ENCODE data around the gene PLA2G2A. TPM values are rescaled to one million over a fixed set of nuclear protein-coding genes. Genes with fewer than 3 reads are reported as not detected.
A peak's percentile ranks its signal among the peaks of the same experiment; 100 is the strongest.

Gene PLA2G2A
- polyA plus RNA-seq, 1 donor (not counting 4 experiments of a cell fraction or from before 2014, with no cell fraction given) = 0.08 TPM

DNA sequence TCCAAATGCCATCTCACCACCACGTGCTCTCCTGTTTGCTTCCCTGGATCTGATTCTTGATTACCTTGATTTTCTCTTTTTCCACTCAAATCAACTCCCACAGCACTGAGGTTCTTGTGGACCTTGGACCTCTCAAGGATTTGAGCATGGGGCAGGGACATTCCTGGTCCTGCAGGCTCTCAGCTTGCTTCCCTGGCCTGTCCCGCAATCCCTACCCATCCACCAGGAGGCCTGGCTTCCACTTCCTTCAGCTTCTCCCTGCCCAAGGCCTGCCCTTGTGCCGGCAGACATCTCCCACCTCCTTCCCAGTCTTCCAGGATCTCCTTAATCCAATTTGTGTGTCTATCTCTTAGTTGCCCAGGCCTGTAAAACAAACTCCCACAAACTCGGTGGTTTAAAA lies 21.6 kb downstream of the PLA2G2A start:
- Histone ChIP-seq H3K4me1 (ENCODE audit: control insufficient read depth, extremely low read depth, insufficient read depth, low read length) (no peaks in the 10 kb centered on the region), H3K9me1 (ENCODE audit: control insufficient read depth, extremely low read depth, insufficient read depth, low read length) (no peaks in the 10 kb centered on the region), H3K79me2 (ENCODE audit: control insufficient read depth, insufficient read depth, low read length) (no peaks in the 10 kb centered on the region), H3K9me3 (ENCODE audit: control insufficient read depth, low read depth, low read length) (no peaks in the 10 kb centered on the region), H3K27ac (ENCODE audit: control insufficient read depth, insufficient read depth, low read length) (no peak overlapping the region), H3K4me3 (ENCODE audit: control insufficient read depth in 2 of 3, extremely low read depth in 1 of 3, insufficient read depth in 2 of 3, low read depth in 1 of 3, low read length in 3 of 3) (no peak overlapping the region), H3K27me3 (ENCODE audit: control insufficient read depth, extremely low read depth, insufficient read depth, low read length) (peaks cover 9% of the 10 kb centered on the region), H3K4me2 (ENCODE audit: control insufficient read depth, extremely low read depth, insufficient read depth, low read depth, low read length) (no peak overlapping the region), H3K9ac (ENCODE audit: control insufficient read depth, extremely low read depth, insufficient read depth, low read length) (no peak overlapping the region), H3K36me3 (ENCODE audit: control insufficient read depth in 2 of 2, extremely low read depth in 1 of 2, insufficient read depth in 2 of 2, low read length in 2 of 2) (no peaks in the 10 kb centered on the region), H4K20me1 (ENCODE audit: control insufficient read depth, extremely low read depth, insufficient read depth, low read length) (no peaks in the 10 kb centered on the region), H2AFZ (ENCODE audit: control insufficient read depth, low read length) (no peak overlapping the region)
- DNase-seq (ENCODE audit: low read depth, low spot score) = no peak
- no peak for TF ChIP-seq EZH2 (IDR thresholded peaks at IDR 0.05; ENCODE audit: low read length)
- TF ChIP-seq, protein P1, sequence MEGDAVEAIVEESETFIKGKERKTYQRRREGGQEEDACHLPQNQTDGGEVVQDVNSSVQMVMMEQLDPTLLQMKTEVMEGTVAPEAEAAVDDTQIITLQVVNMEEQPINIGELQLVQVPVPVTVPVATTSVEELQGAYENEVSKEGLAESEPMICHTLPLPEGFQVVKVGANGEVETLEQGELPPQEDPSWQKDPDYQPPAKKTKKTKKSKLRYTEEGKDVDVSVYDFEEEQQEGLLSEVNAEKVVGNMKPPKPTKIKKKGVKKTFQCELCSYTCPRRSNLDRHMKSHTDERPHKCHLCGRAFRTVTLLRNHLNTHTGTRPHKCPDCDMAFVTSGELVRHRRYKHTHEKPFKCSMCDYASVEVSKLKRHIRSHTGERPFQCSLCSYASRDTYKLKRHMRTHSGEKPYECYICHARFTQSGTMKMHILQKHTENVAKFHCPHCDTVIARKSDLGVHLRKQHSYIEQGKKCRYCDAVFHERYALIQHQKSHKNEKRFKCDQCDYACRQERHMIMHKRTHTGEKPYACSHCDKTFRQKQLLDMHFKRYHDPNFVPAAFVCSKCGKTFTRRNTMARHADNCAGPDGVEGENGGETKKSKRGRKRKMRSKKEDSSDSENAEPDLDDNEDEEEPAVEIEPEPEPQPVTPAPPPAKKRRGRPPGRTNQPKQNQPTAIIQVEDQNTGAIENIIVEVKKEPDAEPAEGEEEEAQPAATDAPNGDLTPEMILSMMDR (optimal IDR thresholded peaks at IDR 0.05 in 1 of 3, IDR thresholded peaks at IDR 0.05 in 1 of 3, conservative IDR thresholded peaks at IDR 0.05 in 1 of 3; ENCODE audit: extremely low read depth in 1 of 3, insufficient read depth in 2 of 3, low read length in 3 of 3) = peak; percentile 19 to 35 (median 31)
- dilution Hi-C loops (cut with MboI; ENCODE audit: extremely low pct_ligation_motif_present, low sequenced_read_pairs) = no loop called here
- no peak for FAIRE-seq

DNA sequence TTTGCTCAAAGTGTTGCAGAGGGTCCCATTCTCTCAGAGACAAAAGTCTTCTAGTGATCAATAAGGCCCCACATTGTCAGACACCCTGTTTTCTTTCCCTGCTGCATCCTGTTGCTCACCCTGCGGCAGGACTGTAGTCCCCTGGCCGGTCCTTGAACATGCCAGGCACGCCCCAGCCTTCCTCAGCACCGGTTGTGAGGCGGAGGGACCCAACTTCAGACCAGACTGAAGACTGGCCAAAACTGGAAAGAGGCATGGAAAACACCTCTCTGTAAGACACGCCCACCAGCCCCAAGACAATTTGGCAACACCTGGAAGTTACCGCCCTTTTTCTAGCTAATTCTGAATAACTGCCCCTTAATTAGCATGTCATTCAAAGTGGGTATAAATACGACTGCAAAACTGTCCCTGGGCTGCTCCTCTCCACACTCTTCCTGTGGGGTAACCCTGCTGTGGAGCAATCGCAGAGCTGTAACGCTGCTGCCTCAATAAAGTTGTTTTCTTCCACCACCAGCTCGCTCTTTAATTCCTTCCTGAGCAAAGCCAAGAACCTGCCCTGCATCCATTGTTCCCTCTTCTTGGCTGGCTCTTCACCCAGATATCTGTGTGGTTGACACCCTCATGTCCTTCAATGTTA lies 23.8 kb downstream of the PLA2G2A start:
- no peak for TF ChIP-seq EZH2 (IDR thresholded peaks at IDR 0.05; ENCODE audit: low read length)
- TF ChIP-seq, protein P1 (optimal IDR thresholded peaks at IDR 0.05 in 1 of 3, IDR thresholded peaks at IDR 0.05 in 1 of 3, conservative IDR thresholded peaks at IDR 0.05 in 1 of 3; ENCODE audit: extremely low read depth in 1 of 3, insufficient read depth in 2 of 3, low read length in 3 of 3) = no peak
- Histone ChIP-seq H3K9ac (ENCODE audit: control insufficient read depth, extremely low read depth, insufficient read depth, low read length) (no peak overlapping the region), H3K4me2 (ENCODE audit: control insufficient read depth, extremely low read depth, insufficient read depth, low read depth, low read length) (no peak overlapping the region), H3K27me3 (ENCODE audit: control insufficient read depth, extremely low read depth, insufficient read depth, low read length) (peaks cover 4% of the 10 kb centered on the region), H3K4me1 (ENCODE audit: control insufficient read depth, extremely low read depth, insufficient read depth, low read length) (no peaks in the 10 kb centered on the region), H3K27ac (ENCODE audit: control insufficient read depth, insufficient read depth, low read length) (no peak overlapping the region), H3K9me1 (ENCODE audit: control insufficient read depth, extremely low read depth, insufficient read depth, low read length) (no peaks in the 10 kb centered on the region), H4K20me1 (ENCODE audit: control insufficient read depth, extremely low read depth, insufficient read depth, low read length) (no peaks in the 10 kb centered on the region), H3K4me3 (ENCODE audit: control insufficient read depth in 2 of 3, extremely low read depth in 1 of 3, insufficient read depth in 2 of 3, low read depth in 1 of 3, low read length in 3 of 3) (no peak overlapping the region), H3K79me2 (ENCODE audit: control insufficient read depth, insufficient read depth, low read length) (no peaks in the 10 kb centered on the region), H3K36me3 (ENCODE audit: control insufficient read depth in 2 of 2, extremely low read depth in 1 of 2, insufficient read depth in 2 of 2, low read length in 2 of 2) (no peaks in the 10 kb centered on the region), H2AFZ (ENCODE audit: control insufficient read depth, low read length) (no peak overlapping the region), H3K9me3 (ENCODE audit: control insufficient read depth, low read depth, low read length) (no peaks in the 10 kb centered on the region)
- DNase-seq (ENCODE audit: low read depth, low spot score) = no peak
- no peak for FAIRE-seq
- dilution Hi-C loops (cut with MboI; ENCODE audit: extremely low pct_ligation_motif_present, low sequenced_read_pairs) = no loop called here
